Gastrocnemius medialis (tissue), 4 donors: ENCODE measurements around the gene VSX1. TPM values are rescaled to one million over a fixed set of nuclear protein-coding genes. Genes with fewer than 3 reads are reported as not detected.

Experiments
- ATAC-seq, 2 donors: fragments of 150-250 bp; one replicate each; pipeline ENCODE4 v1.9.1; 2016
- DNase-seq, 2 donors: peaks; one replicate each; pipeline ENCODE4 v3.0.0-alpha.2; 2019
- H3K27ac ChIP-seq, 4 donors: fragments of 200-600 bp; sonication (generic); 1 replicate in 1 of 4; 2 replicates in 3 of 4; pipeline ENCODE4 v1.5.1; 2016 to 2018; ENCODE audit warnings: mild to moderate bottlenecking in 2 of 4, moderate library complexity in 1 of 4
- H3K27me3 ChIP-seq, 3 donors: fragments of 200-600 bp; sonication (generic) in 2 of 3; 1 replicate in 1 of 3; 2 replicates in 2 of 3; pipeline versions ENCODE4 v1.5.1 to v1.6.0; 2016 to 2019; ENCODE audit warnings: mild to moderate bottlenecking in 1 of 3, moderate library complexity in 1 of 3
- H3K36me3 ChIP-seq, 2 donors: fragments of 200-600 bp; sonication (generic) in 1 of 2; one replicate each; pipeline ENCODE4 v1.5.1; 2017 to 2018
- H3K4me1 ChIP-seq, 2 donors: fragments of 200-600 bp; sonication (generic) in 1 of 2; one replicate each; pipeline ENCODE4 v1.5.1; 2016 to 2017; ENCODE audit warnings: mild to moderate bottlenecking in 2 of 2
- H3K4me3 ChIP-seq, 4 donors: fragments of 200-600 bp; sonication (generic) in 3 of 4; 1 replicate in 1 of 4; 2 replicates in 3 of 4; pipeline ENCODE4 v1.5.1; 2016 to 2019; ENCODE audit warnings: mild to moderate bottlenecking in 2 of 4
- H3K9me3 ChIP-seq, 3 donors: fragments of 200-600 bp; sonication (generic) in 2 of 3; 1 replicate in 1 of 3; 2 replicates in 2 of 3; pipeline ENCODE4 v1.5.1; 2016 to 2019
- POLR2A ChIP-seq, 2 donors: fragments of 450-650 bp; IDR thresholded peaks; one replicate each; pipeline ENCODE4 v1.6.1; 2017; ENCODE audit warnings: antibody characterized with exemption in 2 of 2, mild to moderate bottlenecking in 2 of 2, moderate library complexity in 2 of 2
- in situ Hi-C, 4 donors: fragments of 200-750 bp; cut with MboI; loops; one replicate each; pipeline versions ENCODE4 v1.15.0 to v1.8.0; 2017; ENCODE audit warnings: low sequenced_read_pairs in 4 of 4
- intact Hi-C: fragments of 100-400 bp; cut with DNase I; formaldehyde crosslinking; loops from one replicate; pipeline ENCODE4 v1.15.1; 2023; ENCODE audit warnings: low total_unique reads
- total RNA-seq, 4 donors: library from RNA; depleted of rRNA; stranded (reverse); fragments of >200 nt; gene quantifications; one replicate each; pipeline versions ENCODE4 v1.1.0 to v1.2.3, GENCODE V29; 2016
- TF ChIP-seq, protein P1 (sequence below), 5 experiments: fragments of 450-650 bp in 3 of 5; fragments of 200-600 bp in 2 of 5; sonication (generic) in 2 of 5; IDR thresholded peaks in 4 of 5; conservative IDR thresholded peaks in 1 of 5; 1 replicate in 4 of 5; 2 replicates in 1 of 5; pipeline ENCODE4 v1.5.1; 2016 to 2019; ENCODE audit warnings: antibody characterized with exemption in 5 of 5, mild to moderate bottlenecking in 3 of 5, moderate library complexity in 3 of 5

The VSX1 gene
- total RNA-seq, 4 donors from 2014 or later = 0.20 to 3.0 TPM; not detected in 2

DNA sequence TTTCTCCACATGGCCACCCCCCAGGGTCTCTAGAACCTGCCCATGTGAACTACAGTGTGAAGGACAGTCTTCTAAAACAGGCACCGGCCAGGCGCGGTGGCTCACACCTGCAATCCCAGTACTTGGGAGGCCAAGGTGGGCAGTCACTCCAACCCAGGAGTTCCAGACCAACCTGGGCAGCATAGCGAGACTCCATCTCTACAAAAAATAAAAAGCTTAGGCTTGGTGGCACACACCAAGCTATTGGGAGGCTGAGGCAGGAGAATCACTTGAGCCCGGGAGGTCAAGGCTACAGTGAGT is 37.7 kb downstream of the VSX1 start:
- no peak for ATAC-seq
- H3K9me3 ChIP-seq = no peaks in the 10 kb centered on the region
- H3K27me3 ChIP-seq = no peaks in the 10 kb centered on the region
- in situ Hi-C loops (no loop called here), intact Hi-C loops (loop anchor here (5.0 kb wide), 1 partner anchor 1897 kb away; no protein-coding TSS in a partner anchor)
- TF ChIP-seq, protein P1, sequence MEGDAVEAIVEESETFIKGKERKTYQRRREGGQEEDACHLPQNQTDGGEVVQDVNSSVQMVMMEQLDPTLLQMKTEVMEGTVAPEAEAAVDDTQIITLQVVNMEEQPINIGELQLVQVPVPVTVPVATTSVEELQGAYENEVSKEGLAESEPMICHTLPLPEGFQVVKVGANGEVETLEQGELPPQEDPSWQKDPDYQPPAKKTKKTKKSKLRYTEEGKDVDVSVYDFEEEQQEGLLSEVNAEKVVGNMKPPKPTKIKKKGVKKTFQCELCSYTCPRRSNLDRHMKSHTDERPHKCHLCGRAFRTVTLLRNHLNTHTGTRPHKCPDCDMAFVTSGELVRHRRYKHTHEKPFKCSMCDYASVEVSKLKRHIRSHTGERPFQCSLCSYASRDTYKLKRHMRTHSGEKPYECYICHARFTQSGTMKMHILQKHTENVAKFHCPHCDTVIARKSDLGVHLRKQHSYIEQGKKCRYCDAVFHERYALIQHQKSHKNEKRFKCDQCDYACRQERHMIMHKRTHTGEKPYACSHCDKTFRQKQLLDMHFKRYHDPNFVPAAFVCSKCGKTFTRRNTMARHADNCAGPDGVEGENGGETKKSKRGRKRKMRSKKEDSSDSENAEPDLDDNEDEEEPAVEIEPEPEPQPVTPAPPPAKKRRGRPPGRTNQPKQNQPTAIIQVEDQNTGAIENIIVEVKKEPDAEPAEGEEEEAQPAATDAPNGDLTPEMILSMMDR (IDR thresholded peaks at IDR 0.05 in 4 of 5, conservative IDR thresholded peaks at IDR 0.05 in 1 of 5) = no peak
- TF ChIP-seq POLR2A (IDR thresholded peaks at IDR 0.05) = no peak
- peak overlapping the region; percentile 92 to 95 (median 95) for H3K27ac ChIP-seq
- H3K36me3 ChIP-seq = no peaks in the 10 kb centered on the region
- H3K4me3 ChIP-seq = no peak overlapping the region
- no peak for DNase-seq
- peaks cover 95 to 100% of the 10 kb centered on the region in 2 donors for H3K4me1 ChIP-seq

DNA sequence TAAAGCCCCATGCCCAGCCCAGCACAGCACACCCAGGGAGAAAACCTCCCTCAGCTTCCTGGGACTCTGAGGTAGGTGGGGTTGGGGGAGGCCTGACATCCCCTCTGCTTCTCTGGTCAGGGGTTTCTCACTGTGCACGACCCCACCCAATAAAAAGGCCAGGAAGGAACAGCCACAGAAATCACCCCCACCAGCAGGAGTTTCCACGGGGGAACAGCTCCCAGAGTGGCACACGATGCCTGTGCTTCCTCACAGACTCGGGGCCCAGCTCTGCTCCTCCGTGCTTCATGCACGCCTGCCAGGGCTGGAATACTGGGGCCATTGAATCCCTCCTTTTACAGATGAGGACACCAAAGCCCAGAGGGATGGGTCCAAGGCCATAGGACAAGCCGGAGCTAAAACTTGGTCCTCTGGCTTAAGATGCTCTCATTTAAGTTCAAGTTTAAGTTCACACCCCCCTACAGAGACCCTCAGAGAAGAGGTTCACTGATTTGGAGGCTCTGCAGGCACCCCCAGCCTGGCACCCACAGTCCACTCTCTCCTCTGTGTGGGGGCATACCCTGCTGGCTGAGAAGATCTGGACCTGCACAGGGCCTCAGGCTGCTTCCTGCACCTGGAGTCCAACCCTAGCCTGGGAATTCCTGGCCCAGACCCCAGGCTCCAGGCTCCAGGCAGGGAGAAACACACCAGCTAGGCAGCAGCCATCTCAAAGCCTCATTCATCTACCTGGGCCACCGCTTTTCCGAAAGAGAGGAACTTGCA is 38.3 kb downstream of the VSX1 start:
- DNase-seq (peak in 1 of 2 donors; percentile 11), ATAC-seq (no peak)
- Histone ChIP-seq H3K36me3 (no peaks in the 10 kb centered on the region), H3K9me3 (no peaks in the 10 kb centered on the region), H3K4me3 (no peak overlapping the region), H3K27ac (peak overlapping the region; percentile 92 to 95 (median 95)), H3K4me1 (peaks cover 95 to 100% of the 10 kb centered on the region in 2 donors), H3K27me3 (no peaks in the 10 kb centered on the region)
- intact Hi-C loops = loop anchor here (5.0 kb wide), 1 partner anchor 1896 kb away; no protein-coding TSS in a partner anchor
- in situ Hi-C loops = no loop called here
- no peak for TF ChIP-seq POLR2A (IDR thresholded peaks at IDR 0.05)
- TF ChIP-seq, protein P1 (IDR thresholded peaks at IDR 0.05 in 4 of 5, conservative IDR thresholded peaks at IDR 0.05 in 1 of 5) = no peak

DNA sequence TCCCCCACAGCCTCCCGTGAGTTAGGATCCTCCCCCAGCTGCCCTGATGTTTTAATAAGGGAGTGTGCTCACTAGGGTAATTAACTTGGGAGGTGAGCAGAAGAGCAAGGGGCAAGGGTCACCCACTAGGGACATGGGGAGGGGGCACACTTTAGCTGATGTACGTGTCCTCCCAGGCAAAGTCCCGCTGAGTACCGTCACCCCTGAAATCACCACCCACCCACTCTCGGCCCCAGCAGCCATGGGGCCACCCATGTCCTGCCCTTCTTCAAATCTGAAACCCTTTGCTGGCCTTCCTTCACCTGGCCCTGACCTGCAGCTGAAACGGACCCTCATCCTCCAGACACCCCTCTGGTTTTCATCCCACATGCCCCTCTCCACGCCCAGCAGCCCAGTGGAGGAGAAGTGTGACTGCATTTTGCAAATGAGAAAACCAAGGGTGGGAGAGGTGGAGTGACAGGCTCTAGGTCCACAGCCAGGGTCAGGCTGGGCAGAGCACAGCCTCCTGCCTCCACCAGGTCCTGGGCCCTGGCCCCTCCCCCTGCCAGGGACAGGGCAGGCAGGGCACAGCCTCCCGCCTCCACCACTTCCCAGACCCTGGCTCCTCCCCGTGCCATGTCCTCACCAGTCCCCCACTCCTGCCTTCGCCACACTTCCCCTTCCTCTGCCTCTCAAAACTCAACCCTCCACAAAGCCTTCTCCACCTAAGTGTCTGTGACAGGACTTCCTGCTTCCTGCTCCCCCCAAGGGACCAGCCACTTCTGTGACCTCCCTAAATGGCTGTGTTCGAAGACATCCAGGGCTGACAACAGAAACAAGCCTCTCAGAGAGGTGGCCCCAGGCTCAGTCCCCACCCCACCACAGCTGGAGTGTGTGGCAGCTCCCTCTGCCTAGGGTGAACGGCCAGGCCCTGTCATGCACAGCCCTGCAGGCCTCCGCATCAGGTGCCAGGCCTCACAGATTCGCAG is 39.1 kb downstream of the VSX1 start:
- Histone ChIP-seq H3K9me3 (no peaks in the 10 kb centered on the region), H3K36me3 (no peaks in the 10 kb centered on the region), H3K4me1 (peaks cover 97 to 100% of the 10 kb centered on the region in 2 donors), H3K27ac (peak overlapping the region; percentile 92 to 95 (median 95)), H3K27me3 (no peaks in the 10 kb centered on the region), H3K4me3 (no peak overlapping the region)
- ATAC-seq (no peak), DNase-seq (no peak)
- TF ChIP-seq POLR2A (IDR thresholded peaks at IDR 0.05) = no peak
- TF ChIP-seq, protein P1 (IDR thresholded peaks at IDR 0.05 in 4 of 5, conservative IDR thresholded peaks at IDR 0.05 in 1 of 5) = no peak
- intact Hi-C loops (loop anchor here (5.0 kb wide), 1 partner anchor 1896 kb away; no protein-coding TSS in a partner anchor), in situ Hi-C loops (no loop called here)

DNA sequence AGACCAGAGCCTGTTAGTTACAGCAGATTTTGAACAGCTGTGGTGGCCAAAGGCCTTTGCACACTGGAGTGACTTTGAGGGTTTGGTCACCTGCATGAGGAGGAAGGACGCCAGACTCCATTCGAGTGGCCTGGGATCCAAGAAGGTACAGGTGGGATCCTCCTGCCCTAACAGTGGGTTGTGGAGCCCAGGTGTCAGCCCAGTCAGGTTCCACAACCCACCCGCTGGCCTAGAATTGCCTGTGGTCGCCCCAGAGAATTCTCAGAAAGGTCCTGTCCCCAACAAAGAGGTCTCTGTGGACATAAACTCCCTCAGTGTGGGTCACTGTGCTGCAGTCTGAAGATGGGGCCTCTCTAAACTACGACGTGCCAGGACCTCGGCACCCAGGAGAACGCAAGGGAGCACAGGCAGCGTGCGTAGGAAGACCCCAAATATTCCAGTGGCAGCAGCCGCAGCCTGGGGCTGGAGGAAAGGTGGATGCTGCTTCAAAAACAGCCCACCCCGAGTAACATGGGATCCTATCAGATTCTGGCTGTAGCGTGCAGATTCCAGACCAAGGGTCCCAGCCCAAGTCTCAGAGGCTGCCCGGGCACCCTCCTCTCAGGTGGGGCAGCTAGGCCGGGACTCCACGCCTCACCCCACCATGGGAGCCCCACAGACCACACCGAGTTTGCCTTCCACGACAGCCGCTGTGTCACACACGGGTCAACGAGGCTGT is 40.0 kb downstream of the VSX1 start:
- H3K4me1 ChIP-seq = peaks cover 97 to 100% of the 10 kb centered on the region in 2 donors
- peak overlapping the region; percentile 92 to 95 (median 95) for H3K27ac ChIP-seq
- ATAC-seq (no peak), DNase-seq (no peak)
- in situ Hi-C loops = no loop called here
- H3K27me3 ChIP-seq = no peaks in the 10 kb centered on the region
- no peak overlapping the region for H3K4me3 ChIP-seq
- TF ChIP-seq, protein P1 (IDR thresholded peaks at IDR 0.05 in 4 of 5, conservative IDR thresholded peaks at IDR 0.05 in 1 of 5) = no peak
- no peak for TF ChIP-seq POLR2A (IDR thresholded peaks at IDR 0.05)
- no peaks in the 10 kb centered on the region for H3K36me3 ChIP-seq
- intact Hi-C loops = loop anchor here (2.0 to 5.0 kb wide), 2 partner anchors 15 to 1895 kb away; no protein-coding TSS in a partner anchor
- H3K9me3 ChIP-seq = no peaks in the 10 kb centered on the region
